ENCODE measurements around the gene TMEM161B.

DNA sequence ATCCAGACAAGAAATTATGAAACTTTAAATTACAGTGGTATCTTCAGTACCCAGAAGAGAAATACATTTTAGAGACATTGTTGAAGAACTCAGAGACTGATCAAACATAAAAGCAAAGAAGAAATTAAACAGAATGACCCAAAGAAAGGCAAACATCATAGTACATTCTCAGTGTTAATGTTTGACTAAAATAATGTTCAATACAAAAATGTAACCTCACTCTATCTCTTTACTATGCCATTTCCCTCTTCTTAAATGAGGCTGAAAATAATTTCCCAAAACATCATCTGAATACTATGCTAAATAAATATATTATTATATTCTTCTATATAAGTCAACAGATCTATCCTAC, 22.8 kb downstream of the TMEM161B start:
- TF ChIP-seq POLR2A (IDR thresholded peaks at IDR 0.05) (no peak), CTCF (IDR thresholded peaks at IDR 0.05) (no peak), EP300 (IDR thresholded peaks at IDR 0.05) (no peak), POLR2AphosphoS5 (IDR thresholded peaks at IDR 0.05) (no peak)

Measured in upper lobe of left lung (tissue), 4 donors.